T-helper 2 cell treated with Interferon-gamma antibody and Interleukin-4, amounts not matched to agents 5 μg/mL and 100 μg/mL, for 36 hours (primary cell): ENCODE measurements around the gene NECTIN3.

Experiments used
- DNase-seq: peaks from one replicate; pipeline ENCODE4 v3.0.0; 2021; ENCODE audit warnings: low spot score
- H3K27ac Mint-ChIP-seq: one replicate; pipeline ENCODE4 v1.8.0; 2021; ENCODE audit warnings: mild to moderate bottlenecking, mixed read lengths
- H3K27me3 Mint-ChIP-seq: one replicate; pipeline ENCODE4 v1.8.0; 2021; ENCODE audit warnings: low read depth, mixed read lengths
- H3K36me3 Mint-ChIP-seq: one replicate; pipeline ENCODE4 v1.8.0; 2021; ENCODE audit warnings: low read depth, mixed read lengths
- H3K4me1 Mint-ChIP-seq: one replicate; pipeline ENCODE4 v1.8.0; 2021; ENCODE audit warnings: low read depth, mixed read lengths
- H3K4me3 Mint-ChIP-seq: one replicate; pipeline ENCODE4 v1.8.0; 2022; ENCODE audit warnings: mild to moderate bottlenecking, moderate library complexity, mixed read lengths
- H3K9me3 Mint-ChIP-seq: one replicate; pipeline ENCODE4 v1.8.0; 2021; ENCODE audit warnings: mixed read lengths

NECTIN3 gene

DNA sequence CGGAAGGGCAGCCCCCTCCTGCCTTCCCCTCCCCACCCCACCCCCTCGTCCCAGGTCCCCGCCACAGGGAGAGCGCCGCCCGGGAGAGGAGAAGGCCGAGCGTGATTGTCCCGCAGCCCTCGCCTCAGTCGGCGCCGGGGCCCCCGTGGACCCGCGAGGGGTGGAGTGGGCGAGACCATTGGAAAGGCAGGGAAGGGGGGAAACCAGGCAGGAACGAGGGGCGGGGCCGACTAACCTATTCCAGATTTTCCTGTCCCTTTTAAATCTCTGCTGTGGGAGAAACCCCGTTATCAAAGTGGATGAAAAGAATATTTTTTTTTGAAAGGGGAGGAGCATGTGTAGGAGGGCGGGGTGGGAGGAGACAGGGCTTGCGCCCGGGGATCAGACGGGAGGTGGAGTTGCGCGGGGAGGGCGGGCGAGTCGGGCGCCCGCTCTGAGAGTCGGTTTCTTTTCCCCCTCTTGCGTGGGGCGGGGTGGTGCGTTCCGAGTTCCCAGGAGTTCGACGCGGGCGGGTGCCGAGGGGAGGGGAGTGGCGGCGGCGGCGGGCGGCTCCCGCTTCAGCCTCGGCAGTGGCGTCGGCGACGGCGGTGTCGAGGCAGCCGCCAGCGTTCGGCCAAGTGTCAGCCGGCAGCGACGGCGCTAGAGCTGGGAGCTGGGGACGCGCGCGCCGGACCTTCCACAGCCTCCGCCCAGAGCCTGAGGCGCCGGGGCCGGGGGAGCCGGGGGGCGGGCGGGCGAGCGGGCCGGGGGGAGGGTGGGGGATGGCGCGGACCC lies at the start of gene NECTIN3:
NECTIN3 (plus strand) TSS at position 560 of the 774 bp plus-strand sequence; CDS start at position 762, 202 bp downstream.
- peak within 1 kb of the TSS; percentile 37 for H3K27ac Mint-ChIP-seq
- no peaks in the 10 kb centered on the region for H3K36me3 Mint-ChIP-seq
- peak within 1 kb of the TSS; percentile 87 for H3K4me3 Mint-ChIP-seq
- H3K9me3 Mint-ChIP-seq, result no peaks in the 10 kb centered on the region
- peak; percentile 73 for DNase-seq
- peaks cover 75% of the 10 kb centered on the region for H3K27me3 Mint-ChIP-seq
- peaks cover 22% of the 10 kb centered on the region for H3K4me1 Mint-ChIP-seq

DNA sequence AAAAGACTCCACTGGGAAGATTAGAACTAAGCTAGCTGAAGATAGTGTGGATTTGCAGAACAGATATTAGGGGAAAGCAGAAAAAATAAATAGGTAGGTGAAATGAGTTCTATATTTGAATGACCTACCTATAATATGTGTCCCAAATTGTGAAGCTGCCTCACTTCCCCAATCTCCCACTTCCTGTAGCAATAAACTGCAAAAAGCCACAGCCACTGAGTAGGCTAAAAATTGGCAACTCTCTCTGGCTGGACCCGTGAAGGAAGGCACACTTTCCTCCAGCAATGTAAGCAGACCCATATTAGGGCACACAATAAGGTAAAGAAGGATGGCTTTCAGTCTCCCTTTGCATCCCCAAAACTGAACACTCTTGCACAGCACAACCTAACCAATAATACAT lies 43.7 kb upstream of the NECTIN3 start:
- H3K4me3 Mint-ChIP-seq, result no peak overlapping the region
- no peaks in the 10 kb centered on the region for H3K36me3 Mint-ChIP-seq

DNA sequence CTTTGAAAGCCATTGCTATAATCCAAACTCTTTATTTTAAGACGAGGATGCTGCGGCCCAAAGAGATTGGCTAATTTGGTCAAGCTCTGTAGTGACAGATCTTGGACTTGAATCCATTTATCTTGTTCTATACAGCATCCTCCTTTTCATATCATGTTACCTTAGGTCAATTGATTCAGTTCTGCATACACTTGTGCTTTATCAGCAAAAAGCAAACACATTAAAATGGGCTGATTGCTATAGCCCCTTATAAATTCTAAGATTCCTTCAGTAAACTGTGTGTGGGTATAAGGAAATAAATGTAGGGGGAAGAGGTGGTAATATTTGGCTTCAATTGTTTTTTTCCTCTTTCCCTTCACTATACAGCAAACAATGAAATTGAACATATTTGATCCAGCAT lies 40.1 kb upstream of the NECTIN3 start:
- no peak overlapping the region for H3K4me3 Mint-ChIP-seq
- H3K36me3 Mint-ChIP-seq, result no peaks in the 10 kb centered on the region
- no peak for DNase-seq
- no peak overlapping the region for H3K27ac Mint-ChIP-seq
- peaks cover 5% of the 10 kb centered on the region for H3K9me3 Mint-ChIP-seq
- peaks cover 5% of the 10 kb centered on the region for H3K27me3 Mint-ChIP-seq
- no peaks in the 10 kb centered on the region for H3K4me1 Mint-ChIP-seq

More for the DNA sequence above, 43.7 kb upstream of the NECTIN3 start:
- Mint-ChIP-seq H3K27ac (no peak overlapping the region), H3K9me3 (no peaks in the 10 kb centered on the region), H3K4me1 (no peaks in the 10 kb centered on the region), H3K27me3 (peaks cover 5% of the 10 kb centered on the region)
- DNase-seq, result no peak

DNA sequence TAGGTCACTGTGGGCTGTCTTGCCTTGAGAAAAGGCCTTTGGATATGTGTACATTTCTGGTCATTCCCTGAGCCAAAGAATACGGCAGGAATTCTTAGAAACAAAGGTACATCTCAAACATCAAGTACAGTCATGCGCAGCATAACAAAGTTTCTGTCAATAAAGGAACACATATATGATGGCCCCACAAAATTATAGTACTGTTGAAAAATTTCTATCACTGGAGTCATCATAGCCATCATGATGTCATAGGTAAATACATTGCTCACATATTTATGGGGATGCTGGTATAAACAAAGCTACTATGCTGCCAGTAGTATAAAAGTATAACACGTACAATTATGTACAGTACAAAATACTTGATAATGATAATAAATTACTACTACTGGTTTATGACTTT lies 38.9 kb upstream of the NECTIN3 start:
- Mint-ChIP-seq H3K27me3 (no peaks in the 10 kb centered on the region), H3K4me1 (no peaks in the 10 kb centered on the region), H3K4me3 (no peak overlapping the region), H3K36me3 (no peaks in the 10 kb centered on the region), H3K27ac (no peak overlapping the region), H3K9me3 (peaks cover 17% of the 10 kb centered on the region)
- no peak for DNase-seq

- Mint-ChIP-seq H3K4me1 (no peaks in the 10 kb centered on the region), H3K27me3 (no peaks in the 10 kb centered on the region), H3K36me3 (no peaks in the 10 kb centered on the region), H3K27ac (no peak overlapping the region), H3K9me3 (peaks cover 17% of the 10 kb centered on the region), H3K4me3 (no peak overlapping the region)
- DNase-seq, result no peak
These were observed 38.1 kb upstream of the NECTIN3 start for GRCh38 chr3:111033470-111034050.

DNA sequence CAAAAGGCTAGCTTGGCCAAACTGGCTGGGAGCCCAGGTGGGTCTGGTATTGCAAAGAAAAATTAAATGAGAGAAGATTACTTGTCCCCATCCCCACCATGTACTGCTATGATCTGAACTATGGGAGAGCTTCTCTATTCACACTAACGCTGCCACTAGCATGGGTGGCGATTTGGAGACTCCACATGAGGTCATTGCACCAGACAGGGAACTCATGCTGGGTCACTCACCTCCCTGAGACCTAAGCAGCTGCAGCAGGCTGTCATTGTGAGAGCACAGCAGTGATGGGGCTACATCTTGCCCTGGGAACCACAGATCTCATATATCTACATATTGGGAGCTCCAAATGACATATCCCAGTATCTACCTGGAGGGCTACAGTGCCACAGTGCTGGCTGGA lies 36.3 kb upstream of the NECTIN3 start:
- DNase-seq, result no peak
- Mint-ChIP-seq H3K4me1 (no peaks in the 10 kb centered on the region), H3K9me3 (peaks cover 17% of the 10 kb centered on the region), H3K36me3 (no peaks in the 10 kb centered on the region), H3K4me3 (no peak overlapping the region), H3K27me3 (no peaks in the 10 kb centered on the region), H3K27ac (no peak overlapping the region)

- Mint-ChIP-seq H3K36me3 (no peaks in the 10 kb centered on the region), H3K4me1 (no peaks in the 10 kb centered on the region), H3K27me3 (no peaks in the 10 kb centered on the region), H3K4me3 (no peak overlapping the region), H3K27ac (no peak overlapping the region), H3K9me3 (peaks cover 18% of the 10 kb centered on the region)
- no peak for DNase-seq
These were observed 35.7 kb upstream of the NECTIN3 start for GRCh38 chr3:111035902-111036301.

DNA sequence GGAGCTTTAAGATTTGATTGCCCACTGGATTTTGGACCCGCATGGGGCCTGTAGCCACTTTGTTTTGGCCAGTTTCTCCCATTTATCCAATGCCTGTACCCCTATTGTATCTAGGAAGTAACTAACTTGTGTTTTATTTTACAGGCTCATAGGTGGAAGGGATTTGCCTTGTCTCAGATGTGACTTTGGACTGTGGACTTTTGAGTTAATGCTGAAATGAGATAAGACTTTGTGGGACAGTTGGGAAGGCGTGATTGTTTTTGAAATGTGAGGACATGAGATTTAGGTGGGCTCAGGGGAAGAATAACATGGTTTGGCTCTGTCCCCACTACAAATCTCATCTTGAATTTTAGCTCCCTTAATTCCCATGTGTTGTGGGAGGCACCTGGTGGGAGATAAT lies 30.7 kb upstream of the NECTIN3 start:
- Mint-ChIP-seq H3K27me3 (no peaks in the 10 kb centered on the region), H3K36me3 (no peaks in the 10 kb centered on the region), H3K4me1 (no peaks in the 10 kb centered on the region), H3K4me3 (no peak overlapping the region), H3K9me3 (peaks cover 28% of the 10 kb centered on the region), H3K27ac (no peak overlapping the region)
- no peak for DNase-seq

GRCh38 chr3:111045564-111045963 lies 26.1 kb upstream of the NECTIN3 start:
- Mint-ChIP-seq H3K4me1 (peaks cover 2% of the 10 kb centered on the region), H3K4me3 (peak overlapping the region; percentile 22)
- DNase-seq, result no peak

GRCh38 chr3:111047042-111047441 lies 24.6 kb upstream of the NECTIN3 start:
- Mint-ChIP-seq H3K27ac (no peak overlapping the region), H3K4me1 (peaks cover 2% of the 10 kb centered on the region), H3K4me3 (no peak overlapping the region), H3K36me3 (no peaks in the 10 kb centered on the region), H3K9me3 (no peaks in the 10 kb centered on the region), H3K27me3 (peaks cover 8% of the 10 kb centered on the region)
- DNase-seq, result no peak

More at GRCh38 chr3:111045564-111045963, 26.1 kb upstream of the NECTIN3 start:
- Mint-ChIP-seq H3K36me3 (no peaks in the 10 kb centered on the region), H3K27ac (peak overlapping the region; percentile 35), H3K27me3 (peaks cover 2% of the 10 kb centered on the region), H3K9me3 (peaks cover 11% of the 10 kb centered on the region)

DNA sequence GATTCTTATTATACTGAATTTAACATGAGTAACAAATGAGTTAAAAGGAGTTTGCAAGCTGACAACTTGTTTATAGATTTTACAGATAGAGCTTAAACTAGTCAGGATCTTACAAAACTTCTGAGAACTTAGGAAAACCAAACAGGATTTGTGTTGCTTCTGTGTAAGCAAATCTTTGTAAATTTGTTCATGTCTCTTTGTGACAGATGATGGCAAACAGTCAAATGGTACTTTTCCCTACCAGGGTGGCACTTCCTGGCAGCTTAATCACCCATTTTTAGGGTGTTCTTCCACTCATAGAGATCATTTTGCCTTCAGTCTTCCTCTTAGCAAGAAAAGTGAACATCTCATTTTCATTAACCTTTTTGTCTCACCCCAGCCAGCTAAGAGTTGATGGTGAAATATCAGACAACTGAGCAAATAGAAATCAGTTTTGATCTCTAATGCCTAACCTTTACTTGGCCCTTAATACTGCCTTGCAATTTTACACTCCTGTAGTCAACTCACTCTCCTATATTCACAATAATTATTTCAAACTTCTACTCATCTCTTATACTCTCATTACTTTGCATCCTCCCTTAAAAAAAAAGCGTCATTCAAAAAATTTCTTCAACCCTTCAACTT lies 23.7 kb upstream of the NECTIN3 start:
- Mint-ChIP-seq H3K27ac (no peak overlapping the region), H3K9me3 (no peaks in the 10 kb centered on the region), H3K4me1 (peaks cover 2% of the 10 kb centered on the region), H3K36me3 (no peaks in the 10 kb centered on the region), H3K27me3 (peaks cover 11% of the 10 kb centered on the region), H3K4me3 (no peak overlapping the region)
- no peak for DNase-seq

DNA sequence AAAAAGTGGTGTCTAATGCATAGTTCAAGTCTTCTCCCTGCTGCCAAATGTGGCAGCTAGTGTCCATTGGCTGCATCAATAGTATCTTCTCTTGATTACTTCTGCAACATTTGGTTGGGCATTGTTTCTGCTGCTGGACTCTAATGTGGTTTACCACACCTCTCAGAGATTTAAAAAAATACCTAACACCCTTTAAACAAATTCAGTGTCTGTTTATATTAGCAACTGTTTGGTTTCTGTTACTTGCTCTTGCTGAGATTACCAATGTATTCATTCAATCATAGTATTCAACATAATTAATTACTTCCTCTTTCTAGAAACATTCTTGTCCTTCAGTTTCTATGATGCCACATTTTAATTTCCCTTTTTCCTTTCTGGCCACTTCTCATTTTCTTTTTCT lies 20.3 kb upstream of the NECTIN3 start:
- peaks cover 2% of the 10 kb centered on the region for H3K4me1 Mint-ChIP-seq
- no peak overlapping the region for H3K27ac Mint-ChIP-seq
- H3K27me3 Mint-ChIP-seq, result peaks cover 13% of the 10 kb centered on the region
- no peaks in the 10 kb centered on the region for H3K9me3 Mint-ChIP-seq
- no peak for DNase-seq
- H3K4me3 Mint-ChIP-seq, result no peak overlapping the region
- no peaks in the 10 kb centered on the region for H3K36me3 Mint-ChIP-seq

DNA sequence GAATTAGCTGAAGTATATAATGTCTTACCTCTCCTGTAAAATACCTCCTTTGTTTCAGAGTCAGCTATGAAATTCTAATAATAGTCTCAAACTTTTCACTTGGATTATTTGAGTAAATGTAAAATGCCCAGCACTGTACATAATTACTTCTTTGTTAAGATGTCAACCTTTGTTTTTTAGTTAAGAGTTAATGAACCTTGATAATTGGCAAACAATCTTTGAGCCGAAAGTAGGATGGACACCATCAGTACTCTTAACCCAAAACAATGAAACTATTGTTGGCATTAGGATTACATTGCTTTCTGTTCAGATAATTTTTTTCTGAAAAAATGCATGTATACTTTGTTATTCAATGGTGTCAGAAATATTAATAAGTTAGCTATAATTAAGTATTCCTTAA lies 3.0 kb upstream of the NECTIN3 start:
- H3K4me1 Mint-ChIP-seq, result peaks cover 22% of the 10 kb centered on the region
- peaks cover 49% of the 10 kb centered on the region for H3K27me3 Mint-ChIP-seq
- no peaks in the 10 kb centered on the region for H3K36me3 Mint-ChIP-seq
- DNase-seq, result no peak
- H3K4me3 Mint-ChIP-seq, result no peak overlapping the region
- H3K27ac Mint-ChIP-seq, result no peak overlapping the region
- H3K9me3 Mint-ChIP-seq, result no peaks in the 10 kb centered on the region

DNA sequence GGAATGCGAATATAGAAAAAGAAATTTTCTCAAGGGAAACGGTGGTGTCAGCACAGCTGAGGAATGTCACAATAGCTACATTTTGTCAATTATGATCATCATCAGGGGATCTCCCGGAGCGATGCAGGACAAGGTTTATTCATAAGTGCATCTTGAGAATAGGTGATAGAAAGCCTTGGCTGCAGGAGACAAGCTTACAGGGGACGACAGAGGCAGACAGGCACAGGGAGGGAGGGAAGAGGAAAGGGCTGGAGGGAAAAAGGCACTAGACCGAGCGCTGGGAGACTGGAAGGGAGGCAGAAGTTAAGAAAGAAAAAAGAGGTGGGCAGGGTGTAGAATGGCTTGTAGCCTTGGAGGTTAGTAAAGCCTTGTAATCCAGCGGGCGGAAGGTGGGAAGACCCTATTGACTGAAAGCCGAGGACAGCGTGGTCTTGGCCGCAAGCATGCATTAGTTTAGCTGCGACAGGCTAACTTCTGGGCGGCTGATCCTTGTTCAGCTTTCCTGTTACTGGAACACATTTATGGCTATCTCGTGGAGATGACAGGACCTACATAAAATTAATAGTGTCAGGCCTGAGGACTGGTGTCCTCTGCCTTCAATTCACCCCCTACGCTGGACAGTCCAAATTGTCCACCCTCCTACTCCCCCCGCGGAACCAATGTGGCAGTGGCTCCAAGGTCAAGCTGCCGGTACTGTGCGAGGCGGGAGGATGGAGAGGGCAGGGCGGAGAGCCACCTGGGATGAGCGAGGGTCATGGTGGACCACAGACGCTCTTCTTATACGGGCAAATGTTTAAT lies 1.4 kb upstream of the NECTIN3 start:
- peaks cover 22% of the 10 kb centered on the region for H3K4me1 Mint-ChIP-seq

More for the DNA sequence above, 1.4 kb upstream of the NECTIN3 start:
- Mint-ChIP-seq H3K9me3 (no peaks in the 10 kb centered on the region), H3K36me3 (no peaks in the 10 kb centered on the region), H3K27me3 (peaks cover 65% of the 10 kb centered on the region), H3K4me3 (peak overlapping the region; percentile 86), H3K27ac (peak overlapping the region; percentile 20)
- DNase-seq, result no peak
